ENCODE measurements around the gene HSPA9. TPM values are rescaled to one million over a fixed set of nuclear protein-coding genes. Genes with fewer than 3 reads are reported as not detected.

HSPA9 gene
- total RNA-seq, 2 donors from 2014 or later = 79.8 to 98.3 TPM

DNA sequence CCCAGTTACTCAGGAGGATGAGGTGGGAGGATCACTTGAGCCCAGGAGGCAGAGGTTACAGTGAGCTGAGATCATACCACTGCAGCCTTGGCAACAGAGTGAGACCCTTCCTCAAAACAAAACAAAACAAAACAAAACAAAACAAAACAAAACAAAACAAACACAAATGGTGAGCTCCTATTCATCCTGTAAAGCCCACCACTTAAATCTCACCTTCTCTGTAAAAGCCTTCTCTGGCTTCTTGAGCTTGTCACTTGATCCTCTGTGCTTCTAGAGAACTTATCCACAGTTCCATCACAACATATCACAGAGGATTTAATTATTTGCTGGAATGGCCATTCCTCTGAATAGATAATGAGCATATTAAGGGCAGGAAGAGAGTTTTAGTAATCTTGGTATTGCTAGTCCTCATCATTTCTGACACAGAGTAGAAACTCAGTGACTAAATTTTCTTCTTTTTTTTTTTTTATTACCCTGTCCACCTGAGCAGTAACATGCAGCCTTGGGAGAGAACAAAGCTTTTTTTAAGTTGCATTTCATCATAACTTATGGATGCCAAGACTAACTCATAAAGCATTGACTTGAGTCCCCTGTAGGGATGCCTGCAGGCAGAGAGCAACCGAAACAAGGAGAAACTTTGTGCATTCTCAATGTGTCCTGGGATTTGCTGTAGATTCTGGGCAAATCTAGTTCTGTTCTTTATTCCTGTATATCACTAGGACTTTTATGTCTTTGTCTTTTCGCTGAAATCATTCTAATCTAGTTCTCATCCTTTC lies 13.0 kb upstream of the HSPA9 start:
- H3K9me3 ChIP-seq = no peaks in the 10 kb centered on the region

DNA sequence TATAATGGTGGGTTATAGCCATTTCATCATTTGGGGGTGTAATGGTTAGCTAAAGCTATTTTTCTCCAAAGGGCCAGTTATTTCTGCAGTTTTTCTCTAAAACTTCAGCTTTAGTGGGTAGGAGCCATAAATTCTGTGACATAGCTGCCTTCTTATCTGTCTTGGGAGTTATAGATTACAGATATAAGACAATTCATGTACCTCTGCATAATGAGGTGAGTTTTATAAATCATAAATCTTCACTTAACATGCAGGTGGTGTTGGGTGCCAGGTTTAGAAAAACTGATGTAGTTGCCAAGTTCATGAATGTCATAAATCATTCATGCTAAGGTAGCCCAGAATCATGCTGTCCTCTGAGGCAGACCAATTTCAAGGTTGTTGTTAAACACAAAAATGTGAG lies 10.0 kb upstream of the HSPA9 start:
- no peak for ATAC-seq
- intact Hi-C loops (cut with DNase I) = no loop called here

More for the DNA sequence above, 13.0 kb upstream of the HSPA9 start:
- H3K27ac ChIP-seq = no peak overlapping the region
- TF ChIP-seq CTCF (IDR thresholded peaks at IDR 0.05) (no peak), POLR2A (IDR thresholded peaks at IDR 0.05) (no peak)
- H3K36me3 ChIP-seq (replicated peaks in 1 of 2; ENCODE audit: insufficient read depth in 1 of 2, low read depth in 2 of 2) = no peaks in the 10 kb centered on the region
- peaks cover 6% of the 10 kb centered on the region for H3K4me1 ChIP-seq
- intact Hi-C loops (cut with DNase I) = no loop called here
- no peaks in the 10 kb centered on the region for H3K27me3 ChIP-seq
- 85 to 91% methylated on average over 2 of the region's 2 CpGs for WGBS, 2 donors
- H3K4me3 ChIP-seq = no peak overlapping the region
- DNase-seq (no peak), ATAC-seq (no peak)

DNA sequence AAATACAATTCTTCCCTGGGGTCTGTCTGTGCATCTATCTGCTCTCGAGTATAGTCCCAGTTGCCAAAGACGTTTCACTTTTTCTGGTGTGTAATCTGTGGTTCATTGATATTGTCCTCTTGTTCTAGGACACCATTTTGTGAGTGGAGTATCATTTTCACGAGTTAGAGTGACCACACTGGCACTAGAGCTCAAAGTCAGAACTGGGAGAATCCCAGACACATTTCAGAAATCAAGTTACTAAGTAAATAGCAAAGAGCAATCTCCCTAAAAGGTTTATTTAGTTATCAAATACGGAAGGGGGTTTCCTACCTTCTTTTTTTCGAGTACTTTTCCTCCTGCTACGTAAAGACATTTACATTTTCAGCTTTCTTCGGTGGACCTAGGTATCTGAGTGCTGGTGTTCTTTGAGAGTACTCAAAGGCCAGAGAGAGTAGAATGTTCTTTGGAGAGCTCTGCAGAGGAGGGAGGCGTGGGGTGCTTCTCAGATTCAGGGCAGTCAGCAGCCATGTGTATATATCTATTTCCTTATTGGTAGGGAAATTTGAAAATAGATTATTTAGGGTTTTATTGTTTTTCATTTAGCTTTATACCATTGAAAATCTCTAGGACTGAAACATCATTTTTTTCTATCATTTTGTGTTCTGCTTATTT lies 8.9 kb upstream of the HSPA9 start:
- H3K9me3 ChIP-seq = no peaks in the 10 kb centered on the region
- H3K4me1 ChIP-seq = peaks cover 10% of the 10 kb centered on the region
- H3K36me3 ChIP-seq (replicated peaks in 1 of 2; ENCODE audit: insufficient read depth in 1 of 2, low read depth in 2 of 2) = no peaks in the 10 kb centered on the region
- DNase-seq (no peak), ATAC-seq (no peak)
- TF ChIP-seq CTCF (IDR thresholded peaks at IDR 0.05) = no peak
- TF ChIP-seq POLR2A (IDR thresholded peaks at IDR 0.05) = no peak
- no peak overlapping the region for H3K27ac ChIP-seq
- H3K4me3 ChIP-seq = no peak overlapping the region
- intact Hi-C loops (cut with DNase I) = no loop called here
- H3K27me3 ChIP-seq = no peaks in the 10 kb centered on the region
- WGBS, 2 donors = 55 to 57% methylated on average over 8 of the region's 8 CpGs

More for the DNA sequence above, 10.0 kb upstream of the HSPA9 start:
- H3K27me3 ChIP-seq = no peaks in the 10 kb centered on the region
- H3K4me3 ChIP-seq = no peak overlapping the region
- no peak for TF ChIP-seq CTCF (IDR thresholded peaks at IDR 0.05)
- DNase-seq = no peak
- H3K36me3 ChIP-seq (replicated peaks in 1 of 2; ENCODE audit: insufficient read depth in 1 of 2, low read depth in 2 of 2) = no peaks in the 10 kb centered on the region
- H3K27ac ChIP-seq = no peak overlapping the region
- H3K9me3 ChIP-seq = no peaks in the 10 kb centered on the region
- H3K4me1 ChIP-seq = peaks cover 6% of the 10 kb centered on the region

DNA sequence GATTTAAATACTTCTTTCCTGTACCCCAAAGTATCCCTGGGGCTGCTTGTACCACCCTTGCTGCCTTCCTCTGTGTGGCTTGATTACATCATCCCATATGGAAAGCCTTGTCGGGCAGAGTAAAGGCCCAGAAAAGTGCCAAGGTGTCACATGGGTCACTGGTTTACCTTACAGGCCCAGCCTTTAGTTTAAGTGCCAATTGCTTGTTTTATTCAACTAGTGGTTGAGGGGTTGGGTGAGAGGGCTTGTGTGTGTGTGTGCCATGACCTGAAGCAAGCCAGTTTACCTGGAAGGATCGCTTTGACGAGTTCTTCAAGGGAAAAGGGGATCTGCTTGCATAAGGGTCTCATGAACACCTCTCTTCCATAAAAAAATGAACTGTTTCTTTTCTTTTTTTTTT lies 7.8 kb upstream of the HSPA9 start:
- TF ChIP-seq CTCF (IDR thresholded peaks at IDR 0.05) = no peak
- TF ChIP-seq POLR2A (IDR thresholded peaks at IDR 0.05) = no peak
- H3K36me3 ChIP-seq (replicated peaks in 1 of 2; ENCODE audit: insufficient read depth in 1 of 2, low read depth in 2 of 2) = no peaks in the 10 kb centered on the region
- DNase-seq (no peak), ATAC-seq (no peak)
- no peaks in the 10 kb centered on the region for H3K9me3 ChIP-seq
- no peak overlapping the region for H3K27ac ChIP-seq
- WGBS, 2 donors = 86 to 95% methylated on average over 3 of the region's 3 CpGs
- intact Hi-C loops (cut with DNase I) = no loop called here
- no peaks in the 10 kb centered on the region for H3K27me3 ChIP-seq
- peaks cover 11% of the 10 kb centered on the region for H3K4me1 ChIP-seq
- H3K4me3 ChIP-seq = no peak overlapping the region

DNA sequence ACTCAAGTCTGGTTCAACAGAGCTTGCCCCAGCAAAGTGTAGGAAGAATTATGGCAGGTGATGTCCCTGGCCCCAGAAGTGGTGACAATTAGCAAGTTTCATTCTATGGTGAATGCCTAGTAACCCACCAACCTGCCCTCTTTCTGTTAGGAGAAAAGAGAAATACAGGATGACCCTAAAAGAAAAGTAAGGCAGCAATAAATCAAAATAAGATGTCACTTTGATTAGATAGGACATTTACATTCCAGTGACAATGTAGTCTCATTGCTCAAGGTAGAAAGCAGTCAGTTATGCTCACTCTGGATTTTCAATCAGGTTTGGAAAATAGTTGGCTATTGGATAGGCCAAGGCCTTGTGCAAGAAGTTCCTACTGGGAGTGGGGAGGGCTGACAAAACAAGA lies 5.6 kb upstream of the HSPA9 start:
- H3K9me3 ChIP-seq = no peaks in the 10 kb centered on the region
- no peaks in the 10 kb centered on the region for H3K36me3 ChIP-seq (replicated peaks in 1 of 2; ENCODE audit: insufficient read depth in 1 of 2, low read depth in 2 of 2)
- no peak for ATAC-seq
- intact Hi-C loops (cut with DNase I) = no loop called here
- H3K4me1 ChIP-seq = peaks cover 19% of the 10 kb centered on the region
- TF ChIP-seq CTCF (IDR thresholded peaks at IDR 0.05) (no peak), POLR2A (IDR thresholded peaks at IDR 0.05) (no peak)
- no peaks in the 10 kb centered on the region for H3K27me3 ChIP-seq
- DNase-seq = no peak
- no peak overlapping the region for H3K27ac ChIP-seq
- H3K4me3 ChIP-seq = no peak overlapping the region
